Neuronal stem cell (in vitro differentiated cells): Measurements from ENCODE around the gene ZNF581.
A peak's percentile ranks its signal among the peaks of the same experiment; 100 is the strongest.

Experiments used
- DNase-seq: peaks from one replicate; pipeline ENCODE4 v3.0.0-alpha.2; 2013; ENCODE audit warnings: low spot score
- H2AFZ ChIP-seq: one replicate; pipeline ENCODE4 v1.6.1; 2013; ENCODE audit warnings: mild to moderate bottlenecking, low read length, inconsistent platforms
- H2AK5ac ChIP-seq: 2 replicates; pipeline ENCODE4 v1.6.1; 2013; ENCODE audit warnings: low read depth, mild to moderate bottlenecking, inconsistent platforms, low read length, moderate library complexity, mixed read lengths
- H2BK120ac ChIP-seq: 2 replicates; pipeline ENCODE4 v1.6.1; 2013; ENCODE audit warnings: low read depth, mild to moderate bottlenecking, inconsistent platforms, low read length, moderate library complexity, mixed read lengths
- H2BK12ac ChIP-seq: one replicate; pipeline ENCODE4 v1.6.1; 2013; ENCODE audit warnings: low read length, inconsistent platforms
- H2BK15ac ChIP-seq: 2 replicates; pipeline ENCODE4 v1.6.1; 2013; ENCODE audit warnings: mild to moderate bottlenecking, low read length, inconsistent platforms, mixed read lengths
- H2BK5ac ChIP-seq: one replicate; pipeline ENCODE4 v1.6.1; 2013; ENCODE audit warnings: inconsistent platforms, mild to moderate bottlenecking, low read length, moderate library complexity
- H3K14ac ChIP-seq: one replicate; pipeline ENCODE4 v1.6.1; 2013; ENCODE audit warnings: low read length, inconsistent platforms
- H3K18ac ChIP-seq: 2 replicates; pipeline ENCODE4 v1.6.1; 2013; ENCODE audit warnings: low read length, inconsistent platforms
- H3K23ac ChIP-seq: 2 replicates; pipeline ENCODE4 v1.6.1; 2013; ENCODE audit warnings: low read depth, mild to moderate bottlenecking, mixed read lengths, low read length, inconsistent platforms; ENCODE audit not compliant: poor library complexity
- H3K27ac ChIP-seq: replicated peaks from 3 replicates; pipeline ENCODE4 v1.5.1; 2013; ENCODE audit warnings: low read length, inconsistent platforms
- H3K27me3 ChIP-seq, 3 experiments: 2 replicates each; pipeline ENCODE4 v1.6.1; 2013; ENCODE audit warnings: low read length in 3 of 3, mild to moderate bottlenecking in 2 of 3, inconsistent platforms in 1 of 3, low read depth in 1 of 3, mixed read lengths in 1 of 3, moderate library complexity in 1 of 3; ENCODE audit not compliant: control insufficient read depth in 3 of 3, insufficient read depth in 3 of 3
- H3K36me3 ChIP-seq, 2 donors: replicated peaks in 1 of 2; 2 replicates each; pipeline ENCODE4 v1.6.1; 2013; ENCODE audit warnings: low read length in 2 of 2; ENCODE audit not compliant: control insufficient read depth in 2 of 2, insufficient read depth in 2 of 2
- H3K4ac ChIP-seq: 2 replicates; pipeline ENCODE4 v1.6.1; 2013; ENCODE audit warnings: inconsistent platforms, mild to moderate bottlenecking, low read length, moderate library complexity
- H3K4me1 ChIP-seq, 2 donors: 1 replicate in 1 of 2; 2 replicates in 1 of 2; pipeline ENCODE4 v1.6.1; 2013; ENCODE audit warnings: low read length in 2 of 2, low read depth in 1 of 2; ENCODE audit not compliant: control insufficient read depth in 2 of 2, insufficient read depth in 1 of 2
- H3K4me2 ChIP-seq: one replicate; pipeline ENCODE4 v1.6.1; 2013; ENCODE audit warnings: mild to moderate bottlenecking, low read length, inconsistent platforms; ENCODE audit not compliant: insufficient read depth, poor library complexity, severe bottlenecking
- H3K4me3 ChIP-seq, 2 donors: 2 replicates each; pipeline ENCODE4 v1.5.1; 2013; ENCODE audit warnings: low read length in 2 of 2, mild to moderate bottlenecking in 2 of 2, inconsistent platforms in 1 of 2, moderate library complexity in 1 of 2
- H3K79me1 ChIP-seq: one replicate; pipeline ENCODE4 v1.6.1; 2013; ENCODE audit warnings: low read depth, mild to moderate bottlenecking, inconsistent platforms, low read length, moderate library complexity
- H3K9ac ChIP-seq: one replicate; pipeline ENCODE4 v1.6.1; 2013; ENCODE audit warnings: mild to moderate bottlenecking, low read depth, low read length, inconsistent platforms; ENCODE audit not compliant: poor library complexity
- H3K9me3 ChIP-seq, 2 donors: replicated peaks in 1 of 2; 2 replicates each; pipeline versions ENCODE3 to v1.6.1; 2013; ENCODE audit warnings: low read length in 2 of 2, mild to moderate bottlenecking in 2 of 2, inconsistent platforms in 1 of 2, low read depth in 1 of 2, mixed read lengths in 1 of 2, moderate library complexity in 1 of 2; ENCODE audit not compliant: control insufficient read depth in 2 of 2, insufficient read depth in 1 of 2
- H4K8ac ChIP-seq: one replicate; pipeline ENCODE4 v1.6.1; 2013; ENCODE audit warnings: low read depth, mild to moderate bottlenecking, inconsistent platforms, low read length, moderate library complexity
- H4K91ac ChIP-seq: one replicate; pipeline ENCODE4 v1.6.1; 2013; ENCODE audit warnings: low read length, low read depth, mild to moderate bottlenecking, inconsistent platforms; ENCODE audit not compliant: poor library complexity
- WGBS, 2 donors: extraction: QIAGEN DNeasy Blood & Tissue Kit; methylation state at CpG; one replicate each; pipeline ENCODE4 v1.1.7; 2013; ENCODE audit warnings: missing lambda C conversion rate in 2 of 2, mixed read lengths in 1 of 2; ENCODE audit not compliant: insufficient read length in 2 of 2, insufficient replicate concordance in 1 of 2; ENCODE audit errors: extremely low coverage in 2 of 2; 5-methylcytosine and 5-hydroxymethylcytosine counted together

ZNF581 gene

DNA sequence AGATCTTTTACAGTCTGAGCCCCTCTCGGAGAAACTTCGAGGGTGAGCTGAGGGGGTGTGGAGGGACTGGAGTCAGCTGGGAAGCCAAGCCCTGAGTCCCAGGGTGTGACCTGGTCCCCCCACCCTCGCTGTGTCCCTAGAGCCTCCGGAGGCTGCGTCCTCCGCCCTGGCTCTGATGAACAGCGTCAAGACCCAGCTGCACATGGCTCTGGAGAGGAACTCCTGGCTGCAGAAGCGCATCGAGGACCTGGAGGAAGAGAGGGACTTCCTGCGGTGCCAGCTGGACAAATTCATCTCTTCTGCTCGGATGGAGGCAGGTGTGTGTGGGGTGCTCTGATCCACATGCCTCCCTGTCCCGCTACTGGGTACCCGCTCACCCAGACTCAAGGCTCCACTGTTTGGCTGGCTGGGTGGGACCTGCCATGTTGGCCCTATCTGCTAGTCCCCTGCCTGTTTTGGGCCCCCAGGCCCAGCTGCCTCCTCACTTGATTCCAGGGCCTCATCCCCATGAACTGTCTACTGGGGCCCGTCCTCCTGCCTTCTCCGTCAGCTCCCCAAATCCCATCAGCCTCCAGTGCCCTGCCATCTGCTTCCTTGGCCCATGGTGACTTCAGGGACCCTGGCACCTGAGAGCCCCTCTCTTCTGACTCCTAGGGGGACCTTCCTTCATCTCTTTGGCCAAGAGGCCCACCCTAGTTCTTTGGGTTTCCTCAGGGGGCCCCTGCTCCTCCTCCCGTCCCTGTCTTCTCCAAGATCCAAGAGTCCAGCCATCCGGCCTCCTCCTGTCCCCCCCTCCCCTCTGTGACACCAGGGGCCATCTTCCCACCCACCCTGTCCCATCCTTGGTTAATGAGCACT is 6.0 kb downstream of the ZNF581 start:
- no peak overlapping the region for H3K4me2 ChIP-seq
- peak overlapping the region; percentile 37 for H2BK15ac ChIP-seq
- no peak overlapping the region for H4K8ac ChIP-seq
- H2BK12ac ChIP-seq: peak overlapping the region; percentile 95
- no peaks in the 10 kb centered on the region for H3K9me3 ChIP-seq
- no peak overlapping the region for H3K18ac ChIP-seq
- H3K36me3 ChIP-seq: peaks cover 27 to 40% of the 10 kb centered on the region in 2 donors
- H3K4me1 ChIP-seq: peaks cover 12 to 13% of the 10 kb centered on the region in 2 donors
- peak overlapping the region; percentile 44 for H2BK5ac ChIP-seq
- peak overlapping the region in 1 of 2 donors; percentile 90 for H3K4me3 ChIP-seq
- H3K27ac ChIP-seq: no peak overlapping the region
- WGBS, 2 donors: no CpG with 5 or more reads among the region's 17 CpGs
- no peak overlapping the region for H3K23ac ChIP-seq
- H3K9ac ChIP-seq: peak overlapping the region; percentile 99
- H2BK120ac ChIP-seq: no peak overlapping the region
- H3K4ac ChIP-seq: no peak overlapping the region
- H3K79me1 ChIP-seq: peaks cover 19% of the 10 kb centered on the region
- H4K91ac ChIP-seq: no peak overlapping the region
- H3K14ac ChIP-seq: no peak overlapping the region
- peak overlapping the region; percentile 99 for H2AK5ac ChIP-seq
- no peak for DNase-seq
- H3K27me3 ChIP-seq: no peaks in the 10 kb centered on the region
- no peak overlapping the region for H2AFZ ChIP-seq

GRCh38 chr19:55650126-55650557 is 6.7 kb downstream of the ZNF581 start:
- Histone ChIP-seq H3K23ac (no peak overlapping the region), H2AFZ (no peak overlapping the region), H3K4me1 (peaks cover 10 to 12% of the 10 kb centered on the region in 2 donors), H2BK120ac (no peak overlapping the region), H4K91ac (no peak overlapping the region), H3K27me3 (no peaks in the 10 kb centered on the region), H3K36me3 (peaks cover 20 to 34% of the 10 kb centered on the region in 2 donors), H3K27ac (no peak overlapping the region), H3K4ac (no peak overlapping the region), H3K18ac (no peak overlapping the region), H3K9ac (no peak overlapping the region), H3K9me3 (no peaks in the 10 kb centered on the region), H2BK5ac (no peak overlapping the region), H4K8ac (no peak overlapping the region), H3K14ac (no peak overlapping the region), H2BK12ac (no peak overlapping the region), H3K79me1 (peaks cover 15% of the 10 kb centered on the region), H2BK15ac (no peak overlapping the region), H2AK5ac (peak overlapping the region; percentile 43), H3K4me2 (no peak overlapping the region), H3K4me3 (no peak overlapping the region)
- no peak for DNase-seq
- WGBS, 2 donors: no CpG with 5 or more reads among the region's 4 CpGs

DNA sequence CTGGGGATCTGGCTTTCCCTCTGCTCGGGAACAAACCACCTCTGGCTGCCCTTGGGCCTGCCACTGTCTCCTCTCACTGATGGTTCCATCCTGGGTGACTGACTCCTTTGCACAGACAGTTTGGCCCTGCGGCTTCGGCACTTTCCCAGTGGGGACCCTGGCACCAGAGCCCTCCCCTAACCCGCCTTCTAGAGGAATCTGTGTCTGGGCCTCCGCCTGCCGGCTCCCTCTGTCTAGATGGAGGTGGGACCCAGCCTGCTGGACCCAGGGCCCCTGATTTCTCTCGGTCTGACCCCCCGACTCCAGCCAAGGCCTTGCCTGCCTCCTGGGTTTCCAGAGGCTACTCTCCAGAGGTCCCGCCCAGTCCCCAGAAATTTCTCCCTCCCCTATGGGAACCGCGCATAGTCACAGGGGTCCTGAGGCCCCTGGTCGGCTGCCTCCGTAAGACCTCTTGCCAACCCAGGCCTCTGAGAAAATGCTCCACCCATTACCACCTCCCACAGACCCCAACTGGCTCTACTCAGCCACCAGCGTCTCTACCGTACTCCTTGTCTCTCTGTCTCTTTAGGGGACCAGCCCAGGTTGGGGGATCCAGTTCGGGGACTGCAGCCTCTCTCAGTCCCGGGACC is 7.3 kb downstream of the ZNF581 start:
- Histone ChIP-seq H2BK15ac (no peak overlapping the region), H3K14ac (no peak overlapping the region), H2AK5ac (no peak overlapping the region), H3K4me1 (peaks cover 10 to 12% of the 10 kb centered on the region in 2 donors), H3K4ac (no peak overlapping the region), H2AFZ (no peak overlapping the region), H3K27me3 (no peaks in the 10 kb centered on the region), H3K18ac (no peak overlapping the region), H3K9me3 (no peaks in the 10 kb centered on the region), H2BK12ac (peak overlapping the region; percentile 41), H3K79me1 (peaks cover 17% of the 10 kb centered on the region), H4K8ac (no peak overlapping the region), H2BK5ac (no peak overlapping the region), H3K23ac (peak overlapping the region; percentile 65), H4K91ac (no peak overlapping the region), H3K27ac (no peak overlapping the region), H3K9ac (no peak overlapping the region), H3K4me3 (no peak overlapping the region), H3K36me3 (peaks cover 16 to 31% of the 10 kb centered on the region in 2 donors), H2BK120ac (no peak overlapping the region), H3K4me2 (no peak overlapping the region)
- DNase-seq: no peak
- no CpG with 5 or more reads among the region's 17 CpGs for WGBS, 2 donors

- no peak overlapping the region for H4K8ac ChIP-seq
- H3K9ac ChIP-seq: no peak overlapping the region
- H3K4me3 ChIP-seq: no peak overlapping the region
- peaks cover 12% of the 10 kb centered on the region in 2 donors for H3K4me1 ChIP-seq
- no peak overlapping the region for H2AK5ac ChIP-seq
- peak overlapping the region; percentile 41 for H2BK12ac ChIP-seq
- H2AFZ ChIP-seq: no peak overlapping the region
- H2BK120ac ChIP-seq: no peak overlapping the region
- H3K4ac ChIP-seq: no peak overlapping the region
- peaks cover 16 to 34% of the 10 kb centered on the region in 2 donors for H3K36me3 ChIP-seq
- DNase-seq: no peak
- H3K9me3 ChIP-seq: no peaks in the 10 kb centered on the region
- no peak overlapping the region for H3K23ac ChIP-seq
- no peak overlapping the region for H3K27ac ChIP-seq
- no peak overlapping the region for H3K18ac ChIP-seq
- no peak overlapping the region for H4K91ac ChIP-seq
- WGBS, 2 donors: no CpG with 5 or more reads among the region's 18 CpGs
- H3K27me3 ChIP-seq: no peaks in the 10 kb centered on the region
- H3K14ac ChIP-seq: no peak overlapping the region
- peaks cover 17% of the 10 kb centered on the region for H3K79me1 ChIP-seq
- H2BK5ac ChIP-seq: no peak overlapping the region
- no peak overlapping the region for H3K4me2 ChIP-seq
- no peak overlapping the region for H2BK15ac ChIP-seq
Observed at GRCh38 chr19:55651236-55651635, 7.8 kb downstream of the ZNF581 start.
